ENCODE measurements around the gene PSAPL1. TPM values are rescaled to one million over a fixed set of nuclear protein-coding genes. Genes with fewer than 3 reads are reported as not detected.

The PSAPL1 gene
- total RNA-seq, 1 experiment from 2014 or later = not detected

DNA sequence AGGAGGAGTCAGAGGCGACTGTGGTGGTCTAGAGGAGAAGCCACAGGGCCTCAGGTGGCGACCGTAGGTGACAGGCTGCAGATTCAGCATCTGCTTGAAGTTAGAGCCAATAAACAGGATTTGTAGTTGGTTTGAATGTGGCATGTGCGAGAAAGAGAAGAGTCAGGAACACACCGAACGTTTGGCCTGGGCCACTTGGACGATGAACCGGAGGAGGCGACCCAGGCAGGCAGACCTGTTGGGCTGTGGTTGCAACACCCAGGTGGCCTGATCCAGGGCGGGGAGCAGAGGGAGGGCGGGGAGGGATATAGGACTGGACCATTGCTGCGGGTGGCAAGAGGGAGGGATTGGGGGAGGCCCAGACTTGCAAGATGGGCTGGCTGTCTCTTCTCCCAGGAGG lies 10.0 kb upstream of the PSAPL1 start:
- ATAC-seq = no peak
- no peak for DNase-seq (ENCODE audit: low spot score)
- Mint-ChIP-seq H3K36me3 (no peaks in the 10 kb centered on the region; the same call in 1 of the 2 replicates), H3K9me3 (peaks cover under 1% of the 10 kb centered on the region), H3K4me1 (peaks cover 20% of the 10 kb centered on the region), H3K4me3 (no peak overlapping the region), H3K27ac (no peak overlapping the region), H3K27me3 (ENCODE audit: low read depth) (peaks cover 2% of the 10 kb centered on the region)
- TF ChIP-seq TEAD1 (CRISPR knock-in tag; IDR thresholded peaks at IDR 0.05) = no peak
- TF ChIP-seq TP53 (CRISPR knock-in tag; IDR thresholded peaks at IDR 0.05) = no peak
- no peak for TF ChIP-seq ESRRA (CRISPR knock-in tag; IDR thresholded peaks at IDR 0.05; ENCODE audit: borderline replicate concordance)
- TF ChIP-seq, protein P1, sequence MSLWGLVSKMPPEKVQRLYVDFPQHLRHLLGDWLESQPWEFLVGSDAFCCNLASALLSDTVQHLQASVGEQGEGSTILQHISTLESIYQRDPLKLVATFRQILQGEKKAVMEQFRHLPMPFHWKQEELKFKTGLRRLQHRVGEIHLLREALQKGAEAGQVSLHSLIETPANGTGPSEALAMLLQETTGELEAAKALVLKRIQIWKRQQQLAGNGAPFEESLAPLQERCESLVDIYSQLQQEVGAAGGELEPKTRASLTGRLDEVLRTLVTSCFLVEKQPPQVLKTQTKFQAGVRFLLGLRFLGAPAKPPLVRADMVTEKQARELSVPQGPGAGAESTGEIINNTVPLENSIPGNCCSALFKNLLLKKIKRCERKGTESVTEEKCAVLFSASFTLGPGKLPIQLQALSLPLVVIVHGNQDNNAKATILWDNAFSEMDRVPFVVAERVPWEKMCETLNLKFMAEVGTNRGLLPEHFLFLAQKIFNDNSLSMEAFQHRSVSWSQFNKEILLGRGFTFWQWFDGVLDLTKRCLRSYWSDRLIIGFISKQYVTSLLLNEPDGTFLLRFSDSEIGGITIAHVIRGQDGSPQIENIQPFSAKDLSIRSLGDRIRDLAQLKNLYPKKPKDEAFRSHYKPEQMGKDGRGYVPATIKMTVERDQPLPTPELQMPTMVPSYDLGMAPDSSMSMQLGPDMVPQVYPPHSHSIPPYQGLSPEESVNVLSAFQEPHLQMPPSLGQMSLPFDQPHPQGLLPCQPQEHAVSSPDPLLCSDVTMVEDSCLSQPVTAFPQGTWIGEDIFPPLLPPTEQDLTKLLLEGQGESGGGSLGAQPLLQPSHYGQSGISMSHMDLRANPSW (CRISPR knock-in tag; conservative IDR thresholded peaks at IDR 0.05; ENCODE audit: low read depth) = no peak
- TF ChIP-seq ZBTB43 (CRISPR knock-in tag; IDR thresholded peaks at IDR 0.05) = no peak
- no peak for TF ChIP-seq NFE2L1 (CRISPR knock-in tag; IDR thresholded peaks at IDR 0.05)
- no peak for TF ChIP-seq IRF1 (CRISPR knock-in tag; IDR thresholded peaks at IDR 0.05)
- TF ChIP-seq JAZF1 (CRISPR knock-in tag; IDR thresholded peaks at IDR 0.05) = no peak
- TF ChIP-seq, protein P2, sequence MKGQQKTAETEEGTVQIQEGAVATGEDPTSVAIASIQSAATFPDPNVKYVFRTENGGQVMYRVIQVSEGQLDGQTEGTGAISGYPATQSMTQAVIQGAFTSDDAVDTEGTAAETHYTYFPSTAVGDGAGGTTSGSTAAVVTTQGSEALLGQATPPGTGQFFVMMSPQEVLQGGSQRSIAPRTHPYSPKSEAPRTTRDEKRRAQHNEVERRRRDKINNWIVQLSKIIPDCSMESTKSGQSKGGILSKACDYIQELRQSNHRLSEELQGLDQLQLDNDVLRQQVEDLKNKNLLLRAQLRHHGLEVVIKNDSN (CRISPR knock-in tag; IDR thresholded peaks at IDR 0.05) = no peak
- ChIA-PET CTCF (no interaction called here), POLR2A (no interaction called here)

- no peak for TF ChIP-seq MLX (CRISPR knock-in tag; IDR thresholded peaks at IDR 0.05)
- no peak for TF ChIP-seq SMAD4 (CRISPR knock-in tag; IDR thresholded peaks at IDR 0.05)
- DNase-seq (ENCODE audit: low spot score) = no peak
- H3K36me3 Mint-ChIP-seq = peaks cover 4% of the 10 kb centered on the region; the same call in 1 of the 2 replicates
- peaks cover 6% of the 10 kb centered on the region for H3K27me3 Mint-ChIP-seq (ENCODE audit: low read depth)
- peaks cover 20% of the 10 kb centered on the region for H3K4me1 Mint-ChIP-seq
- no peak overlapping the region for H3K27ac Mint-ChIP-seq
- CTCF ChIA-PET = no interaction called here
- peaks cover 5% of the 10 kb centered on the region for H3K9me3 Mint-ChIP-seq
- H3K4me3 Mint-ChIP-seq = no peak overlapping the region
- POLR2A ChIA-PET = no interaction called here
- no peak for ATAC-seq
Observed at GRCh38 chr4:7444314-7444713, 9.6 kb upstream of the PSAPL1 start.

DNA sequence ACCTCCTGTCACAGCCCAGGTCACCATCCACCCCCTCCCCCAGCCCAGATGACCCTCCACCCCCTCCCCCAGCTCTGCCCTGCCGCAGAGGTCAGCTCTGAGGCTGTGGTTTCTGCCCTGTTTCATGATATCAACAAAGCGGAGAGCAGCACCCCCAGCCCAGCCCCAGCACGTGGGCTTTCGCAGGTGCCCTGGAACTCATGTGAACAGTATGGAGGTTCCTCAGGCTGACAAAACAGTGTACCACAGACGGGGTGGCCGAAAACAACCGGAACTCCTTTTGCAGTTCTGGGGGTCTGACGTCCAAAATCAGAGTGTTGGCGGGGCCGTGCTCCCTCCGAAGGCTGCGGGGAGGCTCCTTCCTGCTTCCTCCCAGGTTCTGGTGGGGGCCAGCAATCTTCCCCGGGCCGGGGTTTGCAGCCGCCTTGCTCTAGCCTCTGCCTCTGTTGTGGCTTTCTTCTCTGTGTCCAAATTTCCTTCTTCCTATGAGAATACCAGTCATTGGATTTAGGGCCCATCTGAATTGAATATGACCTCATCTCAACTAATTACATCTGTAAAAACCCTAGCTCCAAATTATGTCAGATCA lies 7.9 kb upstream of the PSAPL1 start:
- DNase-seq (ENCODE audit: low spot score) (no peak), ATAC-seq (no peak)
- Mint-ChIP-seq H3K27ac (no peak overlapping the region), H3K27me3 (ENCODE audit: low read depth) (peaks cover 9% of the 10 kb centered on the region), H3K36me3 (peaks cover 7% of the 10 kb centered on the region; the same call in 1 of the 2 replicates), H3K9me3 (peaks cover 15% of the 10 kb centered on the region), H3K4me1 (peaks cover 20% of the 10 kb centered on the region), H3K4me3 (no peak overlapping the region)
- ChIA-PET POLR2A (no interaction called here), CTCF (no interaction called here)
- TF ChIP-seq ZNF263 (CRISPR knock-in tag; IDR thresholded peaks at IDR 0.05; ENCODE audit: low read depth) (peak; percentile 43; the same call in 1 of the 2 replicates), ZNF121 (CRISPR knock-in tag; IDR thresholded peaks at IDR 0.05) (no peak)

GRCh38 chr4:7441201-7441600 lies 6.5 kb upstream of the PSAPL1 start:
- Mint-ChIP-seq H3K4me3 (no peak overlapping the region), H3K4me1 (peaks cover 20% of the 10 kb centered on the region), H3K36me3 (peaks cover 7% of the 10 kb centered on the region; the same call in 1 of the 2 replicates), H3K9me3 (peaks cover 15% of the 10 kb centered on the region), H3K27me3 (ENCODE audit: low read depth) (peaks cover 9% of the 10 kb centered on the region), H3K27ac (no peak overlapping the region)
- ChIA-PET CTCF (interaction anchor here (1.1 kb wide), 1 partner anchor 20 kb away, joined by 6 read pairs; no protein-coding TSS in a partner anchor), POLR2A (no interaction called here)
- no peak for ATAC-seq
- no peak for DNase-seq (ENCODE audit: low spot score)
- TF ChIP-seq CREB1 (CRISPR knock-in tag; IDR thresholded peaks at IDR 0.05) = no peak
- TF ChIP-seq ELF4 (CRISPR knock-in tag; IDR thresholded peaks at IDR 0.05; ENCODE audit: low read depth) = no peak
- TF ChIP-seq SMAD3 (CRISPR knock-in tag; IDR thresholded peaks at IDR 0.05; ENCODE audit: borderline replicate concordance) = no peak
- TF ChIP-seq E2F5 (CRISPR knock-in tag; IDR thresholded peaks at IDR 0.05) = no peak
- no peak for TF ChIP-seq IRF1 (CRISPR knock-in tag; IDR thresholded peaks at IDR 0.05)
- TF ChIP-seq NFATC4 (CRISPR knock-in tag; IDR thresholded peaks at IDR 0.05) = no peak
- TF ChIP-seq, protein P3, sequence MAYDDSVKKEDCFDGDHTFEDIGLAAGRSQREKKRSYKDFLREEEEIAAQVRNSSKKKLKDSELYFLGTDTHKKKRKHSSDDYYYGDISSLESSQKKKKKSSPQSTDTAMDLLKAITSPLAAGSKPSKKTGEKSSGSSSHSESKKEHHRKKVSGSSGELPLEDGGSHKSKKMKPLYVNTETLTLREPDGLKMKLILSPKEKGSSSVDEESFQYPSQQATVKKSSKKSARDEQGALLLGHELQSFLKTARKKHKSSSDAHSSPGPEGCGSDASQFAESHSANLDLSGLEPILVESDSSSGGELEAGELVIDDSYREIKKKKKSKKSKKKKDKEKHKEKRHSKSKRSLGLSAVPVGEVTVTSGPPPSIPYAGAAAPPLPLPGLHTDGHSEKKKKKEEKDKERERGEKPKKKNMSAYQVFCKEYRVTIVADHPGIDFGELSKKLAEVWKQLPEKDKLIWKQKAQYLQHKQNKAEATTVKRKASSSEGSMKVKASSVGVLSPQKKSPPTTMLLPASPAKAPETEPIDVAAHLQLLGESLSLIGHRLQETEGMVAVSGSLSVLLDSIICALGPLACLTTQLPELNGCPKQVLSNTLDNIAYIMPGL (CRISPR knock-in tag; IDR thresholded peaks at IDR 0.05) = no peak
